Hematopoietic multipotent progenitor cell treated with erythropoietin and hydrocortisone succinate and interleukin-3 and kit ligand, for 15 days (in vitro differentiated cells): Measurements from ENCODE around the gene MIPEP.
"Not testable (repeated sequence)": the region's sequence is repeated elsewhere in the genome, so short reads cannot be mapped to it uniquely, and the experiment has no call there.

ENCODE experiments used
- DNase-seq: peaks from one replicate; pipeline ENCODE4 v3.0.0-alpha.2; 2015; ENCODE audit warnings: low spot score

MIPEP gene

GRCh38 chr13:23776698-23777574 lies 112.3 kb downstream of the MIPEP start:
- DNase-seq = no peak

- DNase-seq = no peak
Measured at GRCh38 chr13:23772717-23773116, 116.5 kb downstream of the MIPEP start.

GRCh38 chr13:23771956-23772355 lies 117.2 kb downstream of the MIPEP start:
- no peak for DNase-seq

GRCh38 chr13:23771552-23771951 lies 117.6 kb downstream of the MIPEP start:
- no peak for DNase-seq

GRCh38 chr13:23770973-23771372 lies 118.2 kb downstream of the MIPEP start:
- DNase-seq = no peak

- no peak for DNase-seq
Measured at GRCh38 chr13:23770428-23770827, 118.8 kb downstream of the MIPEP start.

- no peak for DNase-seq
Measured at GRCh38 chr13:23769401-23769800, 119.8 kb downstream of the MIPEP start.

- no peak for DNase-seq
Measured at GRCh38 chr13:23767838-23768237, 121.4 kb downstream of the MIPEP start.

- DNase-seq = no peak
Measured at GRCh38 chr13:23766939-23767338, 122.3 kb downstream of the MIPEP start.

GRCh38 chr13:23766283-23766682 lies 122.9 kb downstream of the MIPEP start:
- DNase-seq = no peak

GRCh38 chr13:23765531-23765930 lies 123.7 kb downstream of the MIPEP start:
- DNase-seq = no peak

- no peak for DNase-seq
Measured at GRCh38 chr13:23763318-23763717, 125.9 kb downstream of the MIPEP start.

GRCh38 chr13:23761760-23762159 lies 127.4 kb downstream of the MIPEP start:
- not testable (repeated sequence) for DNase-seq

- no peak for DNase-seq
Measured at GRCh38 chr13:23760000-23760399, 129.2 kb downstream of the MIPEP start.

GRCh38 chr13:23758798-23759527 lies 130.2 kb downstream of the MIPEP start:
- DNase-seq = no peak

GRCh38 chr13:23754997-23755396 lies 134.2 kb downstream of the MIPEP start:
- DNase-seq = no peak

- DNase-seq = no peak
Measured at GRCh38 chr13:23754506-23754905, 134.7 kb downstream of the MIPEP start.

GRCh38 chr13:23753458-23753857 lies 135.7 kb downstream of the MIPEP start:
- no peak for DNase-seq

GRCh38 chr13:23752111-23753001 lies 136.8 kb downstream of the MIPEP start:
- no peak for DNase-seq

GRCh38 chr13:23751195-23751594 lies 138.0 kb downstream of the MIPEP start:
- no peak for DNase-seq

- DNase-seq = no peak
Measured at GRCh38 chr13:23750383-23751121, 138.6 kb downstream of the MIPEP start.
